SU-DHL-6 (cell line): ENCODE data around the gene LENG9.

ENCODE experiments used
- H2AFZ ChIP-seq: fragments of 200-600 bp; sonication (generic); 2 replicates; pipeline ENCODE4 v1.6.1; 2014; ENCODE audit warnings: low read depth, mild to moderate bottlenecking, moderate library complexity, mixed read lengths, antibody characterized with exemption, low read length; ENCODE audit not compliant: severe bottlenecking
- H3F3A ChIP-seq: fragments of 200-600 bp; shearing (Covaris generic); 2 replicates; pipeline ENCODE4 v1.6.0; 2016; ENCODE audit warnings: antibody characterized with exemption, mild to moderate bottlenecking; ENCODE audit not compliant: insufficient read depth
- H3K27ac ChIP-seq: fragments of 200-600 bp; sonication (generic); 2 replicates; pipeline ENCODE4 v1.5.1; 2016; ENCODE audit warnings: low read depth, mild to moderate bottlenecking, low read length, moderate library complexity, mixed read lengths
- H3K27me3 ChIP-seq: fragments of 200-600 bp; sonication (generic), shearing (Covaris generic); 2 replicates; pipeline ENCODE4 v1.6.0; 2014; ENCODE audit warnings: mild to moderate bottlenecking, low read length
- H3K36me3 ChIP-seq: fragments of 200-600 bp; sonication (generic); 2 replicates; pipeline ENCODE4 v1.6.1; 2014; ENCODE audit warnings: mild to moderate bottlenecking, low read length, mixed read lengths
- H3K4me2 ChIP-seq: fragments of 300-600, 200-600 bp; shearing (Covaris generic), sonication (generic); 2 replicates; pipeline ENCODE4 v1.6.0; 2014; ENCODE audit warnings: low read length, low read depth, mild to moderate bottlenecking; ENCODE audit not compliant: poor library complexity, severe bottlenecking
- H3K4me3 ChIP-seq: fragments of 200-600 bp; sonication (generic); 2 replicates; pipeline ENCODE4 v1.5.1; 2014; ENCODE audit warnings: antibody characterized with exemption, low read length, mild to moderate bottlenecking, mixed read lengths; ENCODE audit not compliant: insufficient read depth, poor library complexity, severe bottlenecking
- H3K79me2 ChIP-seq: fragments of 200-600 bp; sonication (generic); 2 replicates; pipeline ENCODE4 v1.6.1; 2014; ENCODE audit warnings: mild to moderate bottlenecking, low read length, moderate library complexity; ENCODE audit not compliant: insufficient read depth
- H3K9ac ChIP-seq: fragments of 200-600 bp; sonication (generic); 2 replicates; pipeline ENCODE4 v1.7.0; 2014; ENCODE audit warnings: mild to moderate bottlenecking, low read length
- H3K9me2 ChIP-seq: fragments of 200-600 bp; sonication (generic); replicated peaks from 2 replicates; pipeline ENCODE4 v1.6.1; 2014; ENCODE audit warnings: low read length; ENCODE audit not compliant: insufficient read depth
- H3K9me3 ChIP-seq: fragments of 200-600 bp; sonication (generic); 2 replicates; pipeline ENCODE4 v1.6.1; 2014; ENCODE audit warnings: low read length, mixed read lengths; ENCODE audit not compliant: insufficient read depth
- H4K20me1 ChIP-seq: fragments of 200-600 bp; sonication (generic); 2 replicates; pipeline ENCODE4 v1.6.1; 2014; ENCODE audit warnings: low read depth, mild to moderate bottlenecking, antibody characterized with exemption, low read length, moderate library complexity, mixed read lengths
- EZH2phosphoT487 ChIP-seq: fragments of 200-600 bp; sonication (generic), shearing (Covaris generic); conservative IDR thresholded peaks from 2 replicates; pipeline ENCODE4 v1.6.1; 2018; ENCODE audit warnings: mild to moderate bottlenecking, antibody characterized with exemption, low read length, moderate library complexity, mixed read lengths
- TF ChIP-seq, protein P1 (sequence below): fragments of 200-600 bp; sonication (generic); IDR thresholded peaks from one replicate; pipeline ENCODE4 v1.5.1; 2017; ENCODE audit warnings: antibody characterized with exemption, mild to moderate bottlenecking, low read length, moderate library complexity; ENCODE audit not compliant: insufficient read depth, poor library complexity, severe bottlenecking

Gene LENG9

DNA sequence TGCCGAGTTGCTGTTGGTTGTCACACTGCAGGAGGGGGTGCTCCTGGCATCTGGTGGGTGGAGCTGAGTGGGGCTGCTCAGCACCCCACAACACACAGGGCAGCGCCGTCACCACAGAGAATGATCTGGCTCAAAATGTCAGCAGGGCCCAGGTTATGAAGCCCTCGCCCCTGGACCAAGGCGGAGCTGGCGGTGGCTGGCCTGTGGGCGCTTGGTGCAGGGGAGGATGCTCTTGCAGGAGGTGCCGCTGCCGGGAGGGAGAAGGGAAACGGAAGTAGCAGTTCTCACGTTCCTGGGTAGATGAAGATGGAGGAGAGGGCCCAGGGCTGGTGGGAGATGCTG is 28.7 kb downstream of the LENG9 start:
- Histone ChIP-seq H3K79me2 (no peaks in the 10 kb centered on the region), H3K27me3 (no peaks in the 10 kb centered on the region), H3K4me2 (no peak overlapping the region), H3K27ac (no peak overlapping the region), H3K9me3 (no peaks in the 10 kb centered on the region), H3K4me3 (no peak overlapping the region), H3K9ac (no peak overlapping the region), H4K20me1 (no peaks in the 10 kb centered on the region), H3K36me3 (no peaks in the 10 kb centered on the region), H3F3A (no peaks in the 10 kb centered on the region), H3K9me2 (no peaks in the 10 kb centered on the region), H2AFZ (no peak overlapping the region)
- TF ChIP-seq, protein P1, sequence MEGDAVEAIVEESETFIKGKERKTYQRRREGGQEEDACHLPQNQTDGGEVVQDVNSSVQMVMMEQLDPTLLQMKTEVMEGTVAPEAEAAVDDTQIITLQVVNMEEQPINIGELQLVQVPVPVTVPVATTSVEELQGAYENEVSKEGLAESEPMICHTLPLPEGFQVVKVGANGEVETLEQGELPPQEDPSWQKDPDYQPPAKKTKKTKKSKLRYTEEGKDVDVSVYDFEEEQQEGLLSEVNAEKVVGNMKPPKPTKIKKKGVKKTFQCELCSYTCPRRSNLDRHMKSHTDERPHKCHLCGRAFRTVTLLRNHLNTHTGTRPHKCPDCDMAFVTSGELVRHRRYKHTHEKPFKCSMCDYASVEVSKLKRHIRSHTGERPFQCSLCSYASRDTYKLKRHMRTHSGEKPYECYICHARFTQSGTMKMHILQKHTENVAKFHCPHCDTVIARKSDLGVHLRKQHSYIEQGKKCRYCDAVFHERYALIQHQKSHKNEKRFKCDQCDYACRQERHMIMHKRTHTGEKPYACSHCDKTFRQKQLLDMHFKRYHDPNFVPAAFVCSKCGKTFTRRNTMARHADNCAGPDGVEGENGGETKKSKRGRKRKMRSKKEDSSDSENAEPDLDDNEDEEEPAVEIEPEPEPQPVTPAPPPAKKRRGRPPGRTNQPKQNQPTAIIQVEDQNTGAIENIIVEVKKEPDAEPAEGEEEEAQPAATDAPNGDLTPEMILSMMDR = no peak
- no peak for TF ChIP-seq EZH2phosphoT487

GRCh38 chr19:54434112-54434872 is 29.3 kb downstream of the LENG9 start:
- Histone ChIP-seq H3K9me3 (no peaks in the 10 kb centered on the region), H3K27ac (no peak overlapping the region), H2AFZ (no peak overlapping the region), H3K9ac (no peak overlapping the region), H3K27me3 (no peaks in the 10 kb centered on the region), H3K9me2 (no peaks in the 10 kb centered on the region), H4K20me1 (no peaks in the 10 kb centered on the region), H3K4me3 (no peak overlapping the region), H3K4me2 (no peak overlapping the region), H3K36me3 (no peaks in the 10 kb centered on the region), H3F3A (no peaks in the 10 kb centered on the region), H3K79me2 (no peaks in the 10 kb centered on the region)
- no peak for TF ChIP-seq EZH2phosphoT487
- TF ChIP-seq, protein P1 = no peak

GRCh38 chr19:54433697-54434096 is 29.9 kb downstream of the LENG9 start:
- Histone ChIP-seq H3K4me2 (no peak overlapping the region), H3K9ac (no peak overlapping the region), H3K4me3 (no peak overlapping the region), H3K27ac (no peak overlapping the region), H4K20me1 (no peaks in the 10 kb centered on the region), H3K9me2 (no peaks in the 10 kb centered on the region), H3K27me3 (no peaks in the 10 kb centered on the region), H3K36me3 (no peaks in the 10 kb centered on the region), H2AFZ (no peak overlapping the region), H3K9me3 (no peaks in the 10 kb centered on the region), H3K79me2 (no peaks in the 10 kb centered on the region), H3F3A (no peaks in the 10 kb centered on the region)
- TF ChIP-seq, protein P1 = no peak
- no peak for TF ChIP-seq EZH2phosphoT487
